Measurements from ENCODE around the gene MYMX.

DNA sequence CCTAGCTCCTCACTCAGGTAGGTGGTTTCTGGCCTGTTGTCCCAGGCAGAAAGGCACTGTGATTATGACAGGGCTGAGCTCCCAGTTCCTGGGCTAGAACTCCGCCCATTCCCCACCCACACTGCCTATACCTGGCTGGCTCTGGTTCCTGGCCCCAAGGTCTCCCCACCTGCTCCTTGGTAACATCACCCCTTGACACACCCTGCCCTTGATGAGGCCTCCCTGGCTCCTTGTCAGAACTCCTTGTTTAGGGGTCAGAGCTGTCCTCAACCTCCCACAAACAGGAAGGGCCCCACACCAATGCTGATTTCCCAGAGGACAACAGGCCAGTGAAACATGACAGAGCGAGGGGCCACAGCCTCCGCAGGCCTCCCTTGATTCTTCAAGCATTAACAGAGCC is 15.5 kb upstream of the MYMX start:
- no peak for TF ChIP-seq EZH2phosphoT487 (IDR thresholded peaks at IDR 0.05; ENCODE audit: borderline replicate concordance, low read length)
- TF ChIP-seq, protein P1, sequence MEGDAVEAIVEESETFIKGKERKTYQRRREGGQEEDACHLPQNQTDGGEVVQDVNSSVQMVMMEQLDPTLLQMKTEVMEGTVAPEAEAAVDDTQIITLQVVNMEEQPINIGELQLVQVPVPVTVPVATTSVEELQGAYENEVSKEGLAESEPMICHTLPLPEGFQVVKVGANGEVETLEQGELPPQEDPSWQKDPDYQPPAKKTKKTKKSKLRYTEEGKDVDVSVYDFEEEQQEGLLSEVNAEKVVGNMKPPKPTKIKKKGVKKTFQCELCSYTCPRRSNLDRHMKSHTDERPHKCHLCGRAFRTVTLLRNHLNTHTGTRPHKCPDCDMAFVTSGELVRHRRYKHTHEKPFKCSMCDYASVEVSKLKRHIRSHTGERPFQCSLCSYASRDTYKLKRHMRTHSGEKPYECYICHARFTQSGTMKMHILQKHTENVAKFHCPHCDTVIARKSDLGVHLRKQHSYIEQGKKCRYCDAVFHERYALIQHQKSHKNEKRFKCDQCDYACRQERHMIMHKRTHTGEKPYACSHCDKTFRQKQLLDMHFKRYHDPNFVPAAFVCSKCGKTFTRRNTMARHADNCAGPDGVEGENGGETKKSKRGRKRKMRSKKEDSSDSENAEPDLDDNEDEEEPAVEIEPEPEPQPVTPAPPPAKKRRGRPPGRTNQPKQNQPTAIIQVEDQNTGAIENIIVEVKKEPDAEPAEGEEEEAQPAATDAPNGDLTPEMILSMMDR (IDR thresholded peaks at IDR 0.05; ENCODE audit: low read depth, low read length, poor library complexity, severe bottlenecking), result no peak

Data from DOHH2 (cell line).